Lower leg skin (tissue), 4 donors: ENCODE data around the gene DIAPH1. TPM values are rescaled to one million over a fixed set of nuclear protein-coding genes. Genes with fewer than 3 reads are reported as not detected.

ENCODE experiments used
- DNase-seq, 2 donors: peaks; one replicate each; pipeline ENCODE4 v3.0.0-alpha.2; 2019; ENCODE audit warnings: low spot score in 2 of 2
- H3K4me3 ChIP-seq: fragments of 200-600 bp; sonication (generic); 2 replicates; pipeline ENCODE4 v1.5.1; 2017; ENCODE audit warnings: mild to moderate bottlenecking, low read depth; ENCODE audit not compliant: poor library complexity, severe bottlenecking
- CTCF ChIP-seq, 3 donors: fragments of 450-650 bp; IDR thresholded peaks; one replicate each; pipeline ENCODE4 v1.5.1; 2016; ENCODE audit warnings: antibody characterized with exemption in 3 of 3, mild to moderate bottlenecking in 3 of 3, moderate library complexity in 2 of 3
- POLR2A ChIP-seq, 2 donors: fragments of 450-650 bp; IDR thresholded peaks; one replicate each; pipeline ENCODE4 v1.6.1; 2016 to 2017; ENCODE audit warnings: antibody characterized with exemption in 2 of 2, mild to moderate bottlenecking in 1 of 2, moderate library complexity in 1 of 2
- WGBS, 2 donors: methylation state at CpG; one replicate each; pipeline ENCODE4 v1.1.5; 2018; 5-methylcytosine and 5-hydroxymethylcytosine counted together
- intact Hi-C: fragments of 100-400 bp; cut with DNase I; formaldehyde crosslinking; loops from one replicate; pipeline ENCODE4 v1.15.0; 2023; ENCODE audit warnings: low total_unique reads
- total RNA-seq, 4 donors: library from RNA; depleted of rRNA; stranded (reverse); fragments of >200 nt; gene quantifications; one replicate each; pipeline ENCODE4 v1.1.0, GENCODE V29; 2016

DIAPH1 gene
- total RNA-seq, 4 donors from 2014 or later, result 64.9 to 101 (median 88.7) TPM

- H3K4me3 ChIP-seq, result no peak overlapping the region
- WGBS, 2 donors, result 12 to 29% methylated on average over 11 of the region's 11 CpGs
- intact Hi-C loops, result loop anchor here (10.0 kb wide), 1 partner anchor 143 kb away; the partner anchor contains the start of genes PCDHGA10 and PCDHGB7
- TF ChIP-seq POLR2A (IDR thresholded peaks at IDR 0.05), result no peak
- peak in 1 of 3 donors; percentile 42 for TF ChIP-seq CTCF (IDR thresholded peaks at IDR 0.05)
- DNase-seq, result peak; percentile 86 to 98
These were observed 61.1 kb downstream of the DIAPH1 start for GRCh38 chr5:141557681-141558136.

GRCh38 chr5:141547921-141548320 is 70.9 kb downstream of the DIAPH1 start:
- intact Hi-C loops, result no loop called here
- WGBS, 2 donors, result 95 to 97% methylated on average over 5 of the region's 5 CpGs

DNA sequence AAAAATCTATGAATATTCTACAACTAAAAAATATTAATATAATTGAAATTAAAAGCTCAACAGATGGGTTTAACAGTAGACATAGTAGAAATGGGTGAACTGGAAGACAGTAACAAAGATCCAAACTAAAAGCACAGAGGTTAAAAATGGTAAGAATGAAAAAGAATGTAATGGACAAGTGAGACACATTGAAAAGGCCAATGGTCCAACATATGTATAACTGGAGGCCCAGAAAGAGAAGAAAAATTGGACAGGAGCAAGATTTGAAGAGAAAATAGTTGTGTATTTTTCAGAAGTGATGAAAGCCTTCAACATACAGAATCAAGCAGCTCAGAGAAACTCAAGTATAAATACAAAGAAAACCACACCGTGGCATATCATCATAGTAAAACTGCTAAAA is 71.3 kb downstream of the DIAPH1 start:
- intact Hi-C loops, result no loop called here
- 94 to 100% methylated on average over 1 of the region's 1 CpG for WGBS, 2 donors
- H3K4me3 ChIP-seq, result no peak overlapping the region
- TF ChIP-seq CTCF (IDR thresholded peaks at IDR 0.05) (no peak), POLR2A (IDR thresholded peaks at IDR 0.05) (no peak)
- DNase-seq, result no peak

More at GRCh38 chr5:141547921-141548320, 70.9 kb downstream of the DIAPH1 start:
- no peak for TF ChIP-seq CTCF (IDR thresholded peaks at IDR 0.05)
- no peak for TF ChIP-seq POLR2A (IDR thresholded peaks at IDR 0.05)
- no peak overlapping the region for H3K4me3 ChIP-seq
- DNase-seq, result no peak

DNA sequence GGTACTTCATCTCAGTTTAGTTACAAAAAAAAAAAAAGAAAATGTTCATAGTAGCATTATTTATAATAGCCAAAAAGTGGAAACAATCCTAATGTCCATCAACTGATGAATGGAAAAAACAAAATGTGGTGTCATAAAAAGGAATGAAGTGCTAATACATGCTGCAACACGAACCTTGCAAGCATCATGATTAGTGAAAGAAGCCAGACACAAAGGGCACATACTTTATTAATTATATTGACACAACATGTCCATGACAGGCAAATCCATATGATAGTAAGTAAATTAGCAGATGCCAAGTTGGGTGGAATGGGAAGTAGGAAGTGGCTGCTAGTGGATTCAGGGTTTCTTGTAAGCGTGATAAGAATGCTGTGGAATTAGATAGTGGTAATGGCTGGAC is 75.7 kb downstream of the DIAPH1 start:
- TF ChIP-seq POLR2A (IDR thresholded peaks at IDR 0.05) (no peak), CTCF (IDR thresholded peaks at IDR 0.05) (no peak)
- whole genome bisulfite sequencing, 2 donors, result 74 to 77% methylated on average over 2 of the region's 2 CpGs
- intact Hi-C loops, result no loop called here
- no peak for DNase-seq
- H3K4me3 ChIP-seq, result no peak overlapping the region

DNA sequence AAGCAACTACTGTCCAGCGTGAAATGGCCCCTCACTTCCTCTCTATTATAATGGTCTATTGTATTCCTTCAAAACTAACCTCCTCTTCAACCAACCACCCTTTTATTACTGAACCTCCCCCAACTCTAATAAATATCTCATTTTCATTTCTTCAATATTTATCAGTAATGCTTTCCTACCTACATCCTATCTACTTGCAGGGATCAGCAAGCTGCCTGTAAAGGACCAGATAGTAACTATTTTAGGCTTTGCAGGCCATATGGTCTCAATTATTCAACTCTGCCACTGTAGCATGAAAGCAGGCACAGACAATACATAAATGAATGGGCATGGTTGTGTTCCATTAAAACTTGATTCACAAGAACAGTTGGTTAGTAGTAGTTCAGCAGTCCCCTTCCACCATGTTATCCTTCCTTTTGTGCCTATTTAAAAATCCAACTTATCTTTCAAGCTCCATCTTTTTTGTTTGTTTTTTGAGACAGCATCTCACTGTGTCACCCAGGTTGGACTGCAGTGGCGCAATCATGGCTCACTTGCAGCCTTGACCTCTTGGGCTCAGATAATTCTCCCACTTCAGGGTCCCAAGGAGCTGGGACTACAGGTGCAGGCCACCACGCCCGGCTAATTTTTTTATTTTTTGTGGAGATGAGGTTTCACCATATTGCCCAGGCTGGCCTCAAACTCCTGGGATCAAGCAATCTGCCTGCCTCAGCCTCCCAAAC is 84.1 kb downstream of the DIAPH1 start:
- intact Hi-C loops, result no loop called here
- TF ChIP-seq CTCF (IDR thresholded peaks at IDR 0.05), result no peak
- no peak for TF ChIP-seq POLR2A (IDR thresholded peaks at IDR 0.05)
- no peak overlapping the region for H3K4me3 ChIP-seq
- peak in 1 of 2 donors; percentile 5 for DNase-seq
- WGBS, 2 donors, result 96 to 98% methylated on average over 4 of the region's 4 CpGs
